Activated CD4-positive, alpha-beta T cell treated with anti-CD3 and anti-CD28 coated beads, Interleukin-2, Interleukin-6, amounts not matched to agents 100 ng/mL and 50 ng/mL, durations not matched to agents 16 hours and 8 hours (primary cell): ENCODE data around the gene HDAC7.

Experiments
- DNase-seq: peaks from one replicate; pipeline ENCODE4 v3.0.0-alpha.2; 2020

Gene HDAC7

GRCh38 chr12:47791351-47791746 lies 28.4 kb downstream of the HDAC7 start:
- no peak for DNase-seq

- DNase-seq: no peak
Observed at GRCh38 chr12:47790676-47791350, 28.9 kb downstream of the HDAC7 start.

GRCh38 chr12:47789712-47790489 lies 29.8 kb downstream of the HDAC7 start:
- no peak for DNase-seq

GRCh38 chr12:47789141-47789540 lies 30.6 kb downstream of the HDAC7 start:
- DNase-seq: no peak

GRCh38 chr12:47787596-47788319 lies 31.9 kb downstream of the HDAC7 start:
- no peak for DNase-seq

GRCh38 chr12:47786662-47787280 lies 32.9 kb downstream of the HDAC7 start:
- DNase-seq: no peak

GRCh38 chr12:47785887-47786661 lies 33.6 kb downstream of the HDAC7 start:
- no peak for DNase-seq

- DNase-seq: no peak
Observed at GRCh38 chr12:47785036-47785886, 34.4 kb downstream of the HDAC7 start.

GRCh38 chr12:47783821-47784819 lies 35.6 kb downstream of the HDAC7 start:
- DNase-seq: no peak

- DNase-seq: no peak
Observed at GRCh38 chr12:47783024-47783755, 36.5 kb downstream of the HDAC7 start.

- no peak for DNase-seq
Observed at GRCh38 chr12:47782372-47782770, 37.3 kb downstream of the HDAC7 start.

- no peak for DNase-seq
Observed at GRCh38 chr12:47781479-47782371, 38.0 kb downstream of the HDAC7 start.

GRCh38 chr12:47779943-47780504 lies 39.7 kb downstream of the HDAC7 start:
- DNase-seq: no peak

- peak; percentile 94 for DNase-seq
Observed at GRCh38 chr12:47779301-47779942, 40.3 kb downstream of the HDAC7 start.

- no peak for DNase-seq
Observed at GRCh38 chr12:47778881-47779280, 40.8 kb downstream of the HDAC7 start.

- DNase-seq: no peak
Observed at GRCh38 chr12:47777741-47778558, 41.8 kb downstream of the HDAC7 start.

GRCh38 chr12:47777151-47777550 lies 42.6 kb downstream of the HDAC7 start:
- no peak for DNase-seq
